Measurements from ENCODE around the gene CAMKMT. TPM values are rescaled to one million over a fixed set of nuclear protein-coding genes. Genes with fewer than 3 reads are reported as not detected.

CAMKMT gene
- polyA plus RNA-seq, 3 donors, result 4.7 to 7.8 (median 7.0) TPM

DNA sequence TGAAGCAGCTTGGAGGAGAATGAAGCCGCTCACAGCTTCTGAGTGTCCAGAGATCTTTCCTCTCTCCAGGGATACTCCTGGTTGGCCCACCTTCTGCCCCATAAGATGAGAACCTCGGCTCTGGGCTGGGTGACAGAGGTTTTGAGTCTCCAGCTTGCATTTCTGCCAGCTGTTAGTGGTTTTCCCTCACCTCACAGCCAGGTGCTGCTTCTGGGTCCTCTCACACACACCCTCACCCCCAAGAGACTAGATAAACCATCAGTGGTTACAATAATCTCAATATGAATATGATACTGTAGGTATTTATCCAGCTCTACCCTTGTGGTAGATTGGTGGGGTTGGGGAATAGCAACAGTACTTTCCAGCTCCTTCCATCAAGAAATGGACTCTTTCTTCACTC lies 418.0 kb downstream of the CAMKMT start:
- peaks cover 0 to 11% (median 2%) of the 10 kb centered on the region in 7 donors for H3K9me3 Mint-ChIP-seq
- DNase-seq, result no peak
- TF ChIP-seq, protein P1, sequence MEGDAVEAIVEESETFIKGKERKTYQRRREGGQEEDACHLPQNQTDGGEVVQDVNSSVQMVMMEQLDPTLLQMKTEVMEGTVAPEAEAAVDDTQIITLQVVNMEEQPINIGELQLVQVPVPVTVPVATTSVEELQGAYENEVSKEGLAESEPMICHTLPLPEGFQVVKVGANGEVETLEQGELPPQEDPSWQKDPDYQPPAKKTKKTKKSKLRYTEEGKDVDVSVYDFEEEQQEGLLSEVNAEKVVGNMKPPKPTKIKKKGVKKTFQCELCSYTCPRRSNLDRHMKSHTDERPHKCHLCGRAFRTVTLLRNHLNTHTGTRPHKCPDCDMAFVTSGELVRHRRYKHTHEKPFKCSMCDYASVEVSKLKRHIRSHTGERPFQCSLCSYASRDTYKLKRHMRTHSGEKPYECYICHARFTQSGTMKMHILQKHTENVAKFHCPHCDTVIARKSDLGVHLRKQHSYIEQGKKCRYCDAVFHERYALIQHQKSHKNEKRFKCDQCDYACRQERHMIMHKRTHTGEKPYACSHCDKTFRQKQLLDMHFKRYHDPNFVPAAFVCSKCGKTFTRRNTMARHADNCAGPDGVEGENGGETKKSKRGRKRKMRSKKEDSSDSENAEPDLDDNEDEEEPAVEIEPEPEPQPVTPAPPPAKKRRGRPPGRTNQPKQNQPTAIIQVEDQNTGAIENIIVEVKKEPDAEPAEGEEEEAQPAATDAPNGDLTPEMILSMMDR (IDR thresholded peaks at IDR 0.05), result no peak
- intact Hi-C loops (cut with micrococcal nuclease), result no loop called here
- H3K4me3 ChIP-seq (replicated peaks in 1 of 3; ENCODE audit: low read depth in 2 of 3, low read length in 3 of 3), result no peak overlapping the region
- peaks cover 20 to 21% of the 10 kb centered on the region in 2 donors for H3K4me1 ChIP-seq (ENCODE audit: control insufficient read depth in 1 of 2, insufficient read depth in 2 of 2, low read length in 2 of 2)
- peaks cover 0 to 1% of the 10 kb centered on the region in 2 donors for H3K36me3 Mint-ChIP-seq
- peaks cover 15 to 27% of the 10 kb centered on the region in 2 donors for H3K27me3 ChIP-seq (ENCODE audit: control insufficient read depth in 2 of 2, insufficient read depth in 2 of 2, low read length in 2 of 2)
- no peaks in the 10 kb centered on the region for H3K9me3 ChIP-seq (replicated peaks in 1 of 2; ENCODE audit: control insufficient read depth in 1 of 2, insufficient read depth in 1 of 2, low read length in 2 of 2)
- H3K9ac ChIP-seq (ENCODE audit: insufficient read depth, low read length, poor library complexity, severe bottlenecking), result no peak overlapping the region
- H3K36me3 ChIP-seq (replicated peaks in 1 of 2; ENCODE audit: control insufficient read depth in 1 of 2, insufficient read depth in 2 of 2, low read length in 2 of 2), result no peaks in the 10 kb centered on the region
- H3K4me1 Mint-ChIP-seq, result peaks cover 23% of the 10 kb centered on the region
- no peak overlapping the region for H3K27ac Mint-ChIP-seq
- H4K20me1 ChIP-seq (ENCODE audit: insufficient read depth, low read length), result no peaks in the 10 kb centered on the region
- peaks cover 10 to 26% (median 15%) of the 10 kb centered on the region in 3 donors for H3K27me3 Mint-ChIP-seq (ENCODE audit: low read depth in 3 of 3)
- WGBS (ENCODE audit: insufficient coverage), result no CpG with 5 or more reads among the region's 2 CpGs
- no peak overlapping the region for H2AFZ ChIP-seq (ENCODE audit: insufficient read depth, low read depth, low read length, poor library complexity, severe bottlenecking)
- H3K79me2 ChIP-seq (ENCODE audit: insufficient read depth, low read length), result no peaks in the 10 kb centered on the region
- no peak overlapping the region for H3K4me2 ChIP-seq (replicated peaks; ENCODE audit: extremely low read depth, low read length, poor library complexity, severe bottlenecking)
- H3K4me3 Mint-ChIP-seq, result no peak overlapping the region
- no peak overlapping the region for H3K27ac ChIP-seq (ENCODE audit: low read depth in 1 of 2, low read length in 2 of 2)

DNA sequence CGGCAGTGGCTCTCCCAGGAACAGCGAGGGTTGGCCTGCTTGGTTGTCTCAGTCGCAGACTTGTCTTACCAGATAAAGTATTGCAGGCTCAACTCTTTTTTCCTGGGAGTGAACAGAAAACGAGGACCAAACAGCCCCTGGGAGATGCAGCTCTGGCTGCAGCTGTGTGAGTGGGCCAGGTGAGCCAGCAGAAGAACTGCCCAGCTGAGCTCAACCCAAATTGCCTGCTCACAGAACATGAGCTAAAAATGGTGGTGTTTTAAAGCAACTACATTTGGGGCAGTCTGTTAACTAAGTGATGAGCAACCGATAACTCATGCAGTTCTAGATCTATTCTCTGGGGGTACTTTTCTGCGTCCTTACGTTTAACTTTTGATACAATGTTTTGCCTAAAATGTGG lies 418.7 kb downstream of the CAMKMT start:
- Histone ChIP-seq H2AFZ (ENCODE audit: insufficient read depth, low read depth, low read length, poor library complexity, severe bottlenecking) (no peak overlapping the region), H3K36me3 (replicated peaks in 1 of 2; ENCODE audit: control insufficient read depth in 1 of 2, insufficient read depth in 2 of 2, low read length in 2 of 2) (no peaks in the 10 kb centered on the region), H3K9ac (ENCODE audit: insufficient read depth, low read length, poor library complexity, severe bottlenecking) (no peak overlapping the region), H4K20me1 (ENCODE audit: insufficient read depth, low read length) (no peaks in the 10 kb centered on the region), H3K4me3 (replicated peaks in 1 of 3; ENCODE audit: low read depth in 2 of 3, low read length in 3 of 3) (no peak overlapping the region), H3K4me1 (ENCODE audit: control insufficient read depth in 1 of 2, insufficient read depth in 2 of 2, low read length in 2 of 2) (peaks cover 20 to 21% of the 10 kb centered on the region in 2 donors), H3K27me3 (ENCODE audit: control insufficient read depth in 2 of 2, insufficient read depth in 2 of 2, low read length in 2 of 2) (peaks cover 11 to 22% of the 10 kb centered on the region in 2 donors), H3K9me3 (replicated peaks in 1 of 2; ENCODE audit: control insufficient read depth in 1 of 2, insufficient read depth in 1 of 2, low read length in 2 of 2) (no peaks in the 10 kb centered on the region), H3K79me2 (ENCODE audit: insufficient read depth, low read length) (no peaks in the 10 kb centered on the region), H3K27ac (ENCODE audit: low read depth in 1 of 2, low read length in 2 of 2) (no peak overlapping the region), H3K4me2 (replicated peaks; ENCODE audit: extremely low read depth, low read length, poor library complexity, severe bottlenecking) (no peak overlapping the region)
- intact Hi-C loops (cut with micrococcal nuclease), result no loop called here
- Mint-ChIP-seq H3K4me3 (no peak overlapping the region), H3K27ac (no peak overlapping the region), H3K9me3 (peaks cover 0 to 11% (median 2%) of the 10 kb centered on the region in 7 donors), H3K27me3 (ENCODE audit: low read depth in 3 of 3) (peaks cover 10 to 26% (median 15%) of the 10 kb centered on the region in 3 donors), H3K4me1 (peaks cover 23% of the 10 kb centered on the region), H3K36me3 (peaks cover 0 to 1% of the 10 kb centered on the region in 2 donors)
- TF ChIP-seq, protein P1 (IDR thresholded peaks at IDR 0.05), result no peak
- WGBS (ENCODE audit: insufficient coverage), result 98% methylated on average over 4 of the region's 7 CpGs
- no peak for DNase-seq
